GM21786 (cell line): ENCODE data around the gene FLNA.
A peak's percentile ranks its signal among the peaks of the same experiment; 100 is the strongest.
"Not testable (repeated sequence)": the region's sequence is repeated elsewhere in the genome, so short reads cannot be mapped to it uniquely, and the experiment has no call there.

Experiments
- ATAC-seq: cut with Tn5 transposase; IDR thresholded peaks from one replicate; pipeline ENCODE4 v1.9.1; 2021; ENCODE audit not compliant: unreplicated experiment

Gene FLNA, protein sequence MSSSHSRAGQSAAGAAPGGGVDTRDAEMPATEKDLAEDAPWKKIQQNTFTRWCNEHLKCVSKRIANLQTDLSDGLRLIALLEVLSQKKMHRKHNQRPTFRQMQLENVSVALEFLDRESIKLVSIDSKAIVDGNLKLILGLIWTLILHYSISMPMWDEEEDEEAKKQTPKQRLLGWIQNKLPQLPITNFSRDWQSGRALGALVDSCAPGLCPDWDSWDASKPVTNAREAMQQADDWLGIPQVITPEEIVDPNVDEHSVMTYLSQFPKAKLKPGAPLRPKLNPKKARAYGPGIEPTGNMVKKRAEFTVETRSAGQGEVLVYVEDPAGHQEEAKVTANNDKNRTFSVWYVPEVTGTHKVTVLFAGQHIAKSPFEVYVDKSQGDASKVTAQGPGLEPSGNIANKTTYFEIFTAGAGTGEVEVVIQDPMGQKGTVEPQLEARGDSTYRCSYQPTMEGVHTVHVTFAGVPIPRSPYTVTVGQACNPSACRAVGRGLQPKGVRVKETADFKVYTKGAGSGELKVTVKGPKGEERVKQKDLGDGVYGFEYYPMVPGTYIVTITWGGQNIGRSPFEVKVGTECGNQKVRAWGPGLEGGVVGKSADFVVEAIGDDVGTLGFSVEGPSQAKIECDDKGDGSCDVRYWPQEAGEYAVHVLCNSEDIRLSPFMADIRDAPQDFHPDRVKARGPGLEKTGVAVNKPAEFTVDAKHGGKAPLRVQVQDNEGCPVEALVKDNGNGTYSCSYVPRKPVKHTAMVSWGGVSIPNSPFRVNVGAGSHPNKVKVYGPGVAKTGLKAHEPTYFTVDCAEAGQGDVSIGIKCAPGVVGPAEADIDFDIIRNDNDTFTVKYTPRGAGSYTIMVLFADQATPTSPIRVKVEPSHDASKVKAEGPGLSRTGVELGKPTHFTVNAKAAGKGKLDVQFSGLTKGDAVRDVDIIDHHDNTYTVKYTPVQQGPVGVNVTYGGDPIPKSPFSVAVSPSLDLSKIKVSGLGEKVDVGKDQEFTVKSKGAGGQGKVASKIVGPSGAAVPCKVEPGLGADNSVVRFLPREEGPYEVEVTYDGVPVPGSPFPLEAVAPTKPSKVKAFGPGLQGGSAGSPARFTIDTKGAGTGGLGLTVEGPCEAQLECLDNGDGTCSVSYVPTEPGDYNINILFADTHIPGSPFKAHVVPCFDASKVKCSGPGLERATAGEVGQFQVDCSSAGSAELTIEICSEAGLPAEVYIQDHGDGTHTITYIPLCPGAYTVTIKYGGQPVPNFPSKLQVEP (N-terminal part only)

DNA sequence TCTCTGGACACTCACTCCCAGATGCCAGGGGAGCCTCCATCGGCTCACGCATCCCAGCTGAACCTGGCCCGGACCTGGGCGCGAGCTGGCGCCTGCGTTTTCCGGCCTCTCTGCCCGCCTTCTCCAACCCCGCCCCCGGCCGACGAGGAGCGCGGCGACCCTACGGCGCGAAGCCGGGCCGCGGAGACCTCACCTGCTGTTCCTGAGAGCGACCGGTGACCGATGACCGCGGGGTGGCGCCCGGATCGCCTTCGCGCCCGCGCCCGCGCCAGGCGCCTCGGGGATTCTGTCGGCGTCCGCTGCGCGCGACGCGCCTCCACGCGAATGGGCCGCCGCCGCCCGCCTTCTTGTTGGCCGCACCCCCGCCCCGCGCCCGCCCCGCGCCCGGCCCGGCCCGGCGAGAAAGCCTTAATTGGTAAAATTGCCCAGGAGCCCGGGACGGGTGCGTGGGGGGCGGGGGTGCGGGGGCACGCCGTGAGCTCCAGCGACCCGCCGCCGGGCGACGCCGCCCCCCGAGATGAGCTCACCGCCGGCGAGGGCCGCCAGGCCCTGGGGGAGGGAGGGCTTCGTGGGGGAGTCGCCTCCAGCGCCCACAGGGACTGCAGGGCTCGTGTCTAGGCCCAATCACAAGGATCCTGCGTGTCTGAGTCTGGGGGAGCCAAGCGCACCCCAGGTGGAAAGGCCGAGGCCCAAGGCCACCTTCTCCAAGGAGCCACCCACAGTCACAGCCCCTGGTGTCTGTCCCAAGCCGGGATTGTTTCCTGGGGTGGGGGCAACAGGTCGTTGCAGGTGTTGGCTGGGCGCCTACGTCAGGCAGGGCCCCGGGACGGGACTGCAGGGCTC lies at the start of gene FLNA:
Gene FLNA (minus strand): TSS at position 322 of the 843 bp plus-strand sequence. CDS start 3,389 bp downstream, outside the sequence.
- ATAC-seq, result no peak

DNA sequence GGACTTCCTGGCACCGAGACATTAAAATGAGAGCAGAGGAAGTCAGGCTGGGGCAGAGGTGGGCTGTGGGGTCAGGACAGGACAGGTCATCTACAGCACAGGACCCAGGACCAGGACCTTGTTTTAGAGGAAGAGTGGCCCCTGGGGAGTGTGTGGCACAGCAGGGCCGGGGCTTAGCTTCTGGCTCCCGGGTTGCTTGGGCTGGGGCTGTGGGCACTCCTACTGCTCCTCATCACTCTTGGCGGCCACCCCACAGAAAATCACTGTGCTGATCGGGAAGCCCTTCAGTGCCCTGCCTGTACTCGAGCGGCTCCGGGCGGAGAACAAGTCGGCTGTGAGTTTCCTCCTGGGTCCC lies 45.9 kb upstream of the FLNA start:
- ATAC-seq, result no peak

DNA sequence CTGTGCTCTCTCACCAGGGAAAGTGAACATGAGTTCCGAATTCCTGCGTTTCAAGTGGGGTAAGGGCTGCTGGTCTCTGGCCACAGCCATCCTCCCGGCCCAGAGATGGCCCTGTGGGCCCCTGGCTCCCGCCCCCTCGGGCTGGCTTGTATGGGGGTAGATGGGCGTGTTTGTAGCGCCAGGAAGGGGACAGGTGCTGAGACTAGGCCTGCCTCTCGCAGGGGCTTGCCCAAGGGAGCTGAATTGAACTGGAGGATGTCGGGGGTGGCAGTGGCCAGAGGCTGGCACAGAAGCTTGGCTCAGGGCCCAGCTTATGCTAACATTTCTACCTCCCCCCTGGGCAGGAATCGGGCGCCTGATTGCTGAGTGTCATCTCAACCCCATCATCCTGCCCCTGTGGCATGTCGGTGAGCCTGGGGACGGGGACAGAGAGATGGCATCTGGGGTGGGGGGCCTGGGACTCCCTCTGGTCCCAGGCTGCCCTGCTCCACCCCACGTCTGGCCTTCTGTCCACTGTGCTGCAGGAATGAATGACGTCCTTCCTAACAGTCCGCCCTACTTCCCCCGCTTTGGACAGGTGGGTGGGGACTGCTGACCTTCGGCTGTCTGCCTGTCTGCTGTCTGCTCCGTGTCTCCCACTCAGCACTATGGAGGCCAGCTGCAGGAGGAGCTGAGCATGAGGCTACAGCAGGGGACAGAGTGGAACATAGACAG lies 45.4 kb upstream of the FLNA start:
- ATAC-seq, result no peak

DNA sequence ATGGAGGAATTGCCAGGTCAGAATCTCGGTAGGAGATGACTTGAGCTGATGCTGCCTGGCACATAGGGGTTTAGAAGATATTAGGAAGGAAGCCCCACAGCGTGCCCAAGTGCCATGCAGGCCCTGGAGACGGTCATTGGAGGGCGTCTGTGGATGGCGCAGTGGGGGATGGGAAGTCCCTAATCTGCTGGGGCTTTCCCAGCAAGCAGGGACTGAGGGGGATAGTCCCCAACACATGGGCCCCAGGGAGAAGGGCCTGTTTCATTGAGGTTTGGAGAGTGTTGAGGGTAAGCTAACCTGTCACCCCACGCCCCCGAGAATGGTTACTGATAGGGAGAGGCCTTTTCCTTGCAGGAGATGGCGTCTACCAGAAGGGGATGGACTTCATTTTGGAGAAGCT lies 44.8 kb upstream of the FLNA start:
- ATAC-seq, result no peak

DNA sequence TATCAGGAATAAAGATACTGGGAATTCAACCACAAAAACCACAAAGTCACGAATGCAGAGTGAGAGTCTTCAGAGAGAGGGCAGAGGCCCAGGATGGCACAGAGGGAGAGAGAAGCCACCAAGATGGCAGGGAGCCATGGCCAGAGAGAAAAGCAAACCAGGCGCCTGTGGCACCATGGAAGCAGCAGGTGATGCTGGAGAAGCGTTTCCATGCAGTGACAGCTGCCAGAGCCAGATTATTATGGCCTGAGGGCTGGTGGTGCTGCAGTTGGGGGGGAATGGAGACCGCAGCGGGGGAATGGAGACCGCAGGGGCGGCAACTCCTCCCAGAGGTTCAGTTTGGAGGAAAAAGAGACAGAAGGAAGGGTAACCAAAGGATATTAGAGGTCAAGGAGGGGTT lies 42.7 kb upstream of the FLNA start:
- ATAC-seq, result no peak

DNA sequence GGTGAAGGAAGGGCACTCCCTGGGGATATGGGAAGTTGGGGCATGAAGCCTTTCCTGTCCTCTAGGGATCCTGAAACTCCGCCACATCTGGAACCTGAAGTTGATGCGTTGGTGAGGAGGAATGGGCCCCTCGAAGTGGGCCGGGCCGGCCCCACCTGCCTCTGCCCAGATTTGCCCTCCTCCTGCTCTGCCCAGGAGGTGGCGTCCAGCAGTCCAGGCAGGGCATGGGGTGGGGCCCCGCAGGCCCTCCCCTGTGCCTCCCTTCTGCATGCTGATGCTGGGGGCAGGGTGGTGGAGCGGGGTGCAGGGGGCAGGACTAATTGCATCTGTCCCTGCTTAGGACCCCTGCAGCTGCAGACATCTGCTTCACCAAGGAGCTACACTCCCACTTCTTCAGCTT lies 38.7 kb upstream of the FLNA start:
- no peak for ATAC-seq

DNA sequence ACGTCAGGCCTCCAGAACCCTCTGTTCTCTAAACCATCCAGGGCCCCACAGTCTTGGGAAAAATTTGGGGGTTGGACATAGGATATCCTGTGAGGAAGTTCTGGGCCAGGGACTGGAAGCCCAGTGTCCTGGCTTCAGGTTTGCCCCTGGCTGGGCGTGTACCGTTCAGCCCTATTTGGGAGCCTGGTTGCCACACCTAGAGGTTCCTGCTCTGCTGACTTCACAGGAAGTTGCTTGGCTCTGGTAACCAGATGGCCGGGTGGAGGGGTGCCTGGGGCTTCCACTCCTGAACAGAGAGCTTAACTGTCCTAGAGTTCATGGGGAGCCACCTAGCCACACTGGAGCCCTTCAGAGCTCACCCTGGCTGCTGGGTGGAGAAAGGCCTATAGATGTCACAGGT lies 38.0 kb upstream of the FLNA start:
- no peak for ATAC-seq

DNA sequence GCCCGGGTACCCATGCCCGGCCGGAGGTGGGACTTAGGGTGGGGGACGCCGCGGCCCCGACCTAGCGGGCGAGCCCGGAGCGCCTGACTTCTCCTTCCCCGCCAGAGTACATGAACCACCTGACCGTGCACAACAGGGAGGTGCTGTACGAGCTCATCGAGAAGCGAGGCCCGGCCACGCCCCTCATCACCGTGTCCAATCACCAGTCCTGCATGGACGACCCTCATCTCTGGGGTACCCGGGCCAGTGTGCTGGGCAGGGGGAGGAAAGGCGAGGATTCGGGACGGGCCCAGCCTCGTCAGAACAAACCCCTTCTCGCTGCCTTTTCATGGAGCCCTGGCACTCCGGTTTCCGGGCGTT lies 37.5 kb upstream of the FLNA start:
- peak; percentile 60 for ATAC-seq

DNA sequence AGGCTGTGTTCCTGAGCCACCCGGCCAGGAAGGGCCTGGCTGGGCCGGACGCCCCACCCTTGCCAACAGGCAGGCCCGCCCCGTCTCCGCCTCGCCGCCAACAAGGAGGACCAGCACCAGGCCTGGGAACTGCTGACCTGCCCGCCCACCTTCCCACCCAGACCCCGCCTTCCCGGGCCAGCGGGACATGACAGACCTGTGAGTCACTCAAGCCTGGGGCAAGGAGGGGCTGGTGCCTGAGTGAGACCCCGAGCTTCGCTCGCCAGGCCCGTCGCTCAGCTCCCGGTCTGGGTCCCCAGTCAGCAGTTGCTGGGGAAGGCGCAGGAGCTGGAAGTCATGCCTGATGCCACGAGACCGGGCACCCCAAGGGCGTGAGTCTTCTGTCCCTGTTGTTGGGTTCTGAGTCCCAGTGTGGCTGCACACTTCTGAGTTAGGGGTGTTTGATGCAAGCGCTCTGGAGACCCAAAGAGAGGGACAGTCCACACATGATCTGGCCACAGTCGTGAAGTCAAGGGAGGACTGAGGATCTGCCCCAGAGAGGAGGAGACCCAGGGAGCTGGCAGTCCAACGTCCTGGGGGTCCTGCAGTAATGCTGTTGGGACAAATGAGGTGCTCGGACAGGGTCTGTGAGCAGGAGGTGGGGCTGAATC lies 34.9 kb upstream of the FLNA start, which contains the start of gene DNASE1L1:
Gene DNASE1L1 (minus strand): TSS at position 33 of the 650 bp plus-strand sequence. CDS start 3,686 bp downstream, outside the sequence.
- peak; percentile 56 for ATAC-seq

DNA sequence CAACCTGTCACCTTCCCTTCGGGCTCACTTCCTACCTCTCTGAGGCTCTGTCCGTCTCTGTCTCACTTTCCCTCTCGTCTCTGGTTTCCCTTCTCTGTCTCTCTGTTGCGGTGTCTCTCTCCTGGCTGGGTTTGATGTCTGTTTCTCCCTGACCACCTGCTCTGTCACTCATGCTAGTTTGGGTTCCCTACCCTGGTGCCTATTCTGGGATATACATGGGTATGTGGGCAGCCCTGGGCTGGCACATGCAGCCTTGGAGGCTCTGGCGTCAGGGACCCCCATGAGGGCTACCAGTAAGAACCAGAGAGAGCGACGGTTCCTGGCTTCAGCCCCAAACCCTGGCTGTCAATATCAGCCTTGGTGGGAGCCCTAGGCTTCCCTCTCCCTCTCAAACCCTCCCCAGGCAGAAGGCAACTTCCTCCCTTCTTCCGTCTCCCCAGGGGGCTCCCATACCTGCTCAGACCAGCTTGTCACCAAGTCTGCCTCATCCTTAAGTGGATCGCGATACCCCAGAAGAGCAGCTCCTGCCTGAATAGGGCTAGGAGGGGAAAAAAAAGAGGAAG lies 34.3 kb upstream of the FLNA start:
- peak; percentile 19 for ATAC-seq

DNA sequence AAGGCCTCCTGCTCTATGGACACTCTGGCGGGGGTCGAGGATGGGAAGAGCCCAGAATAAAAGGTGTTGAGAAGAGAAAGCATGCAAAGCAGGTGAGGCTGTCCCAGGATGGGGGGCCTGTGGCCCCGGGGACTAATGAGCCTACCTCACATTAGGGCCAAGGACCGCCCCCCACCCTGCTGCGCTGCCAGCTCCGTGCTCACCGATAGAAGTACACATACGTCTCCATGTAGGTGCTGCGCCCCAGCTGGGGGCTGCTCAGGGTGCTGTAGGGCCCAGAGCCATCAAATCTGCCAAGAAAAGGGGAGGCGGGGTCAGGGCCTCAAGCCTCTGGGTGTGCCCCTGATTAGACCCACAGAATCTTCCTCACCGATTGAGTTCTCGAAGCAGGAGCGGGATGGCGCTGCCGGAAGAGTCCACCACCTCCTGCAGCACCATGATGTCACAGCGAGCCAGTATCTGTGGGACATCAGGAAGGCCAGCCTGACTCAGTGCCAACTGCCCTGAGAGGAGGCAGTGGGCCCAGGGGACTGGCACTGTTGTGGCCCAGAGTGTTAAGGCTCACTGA lies 30.3 kb upstream of the FLNA start:
- ATAC-seq, result no peak

DNA sequence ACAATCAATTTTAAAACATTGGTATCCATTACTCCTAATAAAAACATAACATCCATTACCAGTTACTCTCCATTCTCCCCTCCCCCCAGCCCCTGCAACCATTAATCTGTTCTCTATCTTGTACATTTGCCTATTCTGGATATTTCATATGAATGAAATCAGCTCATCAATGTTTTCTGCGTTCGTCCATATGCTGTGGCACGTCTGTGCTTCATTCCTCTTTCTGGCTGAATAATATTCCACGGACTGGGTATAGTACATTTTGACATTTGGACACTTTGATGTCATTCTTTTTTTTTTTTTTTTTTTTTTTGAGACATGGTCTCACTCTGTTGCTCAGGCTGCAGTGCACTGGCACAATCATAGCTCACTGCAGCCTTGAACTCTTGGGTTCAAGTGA lies 29.4 kb upstream of the FLNA start:
- ATAC-seq, result no peak

DNA sequence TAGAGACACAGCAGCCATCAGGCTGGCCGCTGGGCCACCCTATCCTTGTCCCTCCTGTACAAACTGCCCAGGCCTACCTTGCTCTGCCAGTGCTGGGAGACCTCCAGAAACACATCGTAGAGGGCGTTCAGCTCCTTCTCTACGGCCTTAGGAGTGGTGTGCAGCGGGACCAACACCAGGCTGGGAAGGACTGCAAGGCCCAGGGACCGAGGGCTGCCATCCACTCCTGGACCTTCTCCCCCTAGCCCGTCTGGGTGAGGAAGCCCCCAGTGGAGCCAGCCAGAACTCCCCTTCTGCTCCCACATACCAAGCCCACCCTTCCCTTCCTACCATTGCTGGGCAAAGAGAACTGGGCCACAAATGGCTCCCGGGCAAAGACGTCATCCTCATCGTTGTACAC lies 28.8 kb upstream of the FLNA start:
- no peak for ATAC-seq

DNA sequence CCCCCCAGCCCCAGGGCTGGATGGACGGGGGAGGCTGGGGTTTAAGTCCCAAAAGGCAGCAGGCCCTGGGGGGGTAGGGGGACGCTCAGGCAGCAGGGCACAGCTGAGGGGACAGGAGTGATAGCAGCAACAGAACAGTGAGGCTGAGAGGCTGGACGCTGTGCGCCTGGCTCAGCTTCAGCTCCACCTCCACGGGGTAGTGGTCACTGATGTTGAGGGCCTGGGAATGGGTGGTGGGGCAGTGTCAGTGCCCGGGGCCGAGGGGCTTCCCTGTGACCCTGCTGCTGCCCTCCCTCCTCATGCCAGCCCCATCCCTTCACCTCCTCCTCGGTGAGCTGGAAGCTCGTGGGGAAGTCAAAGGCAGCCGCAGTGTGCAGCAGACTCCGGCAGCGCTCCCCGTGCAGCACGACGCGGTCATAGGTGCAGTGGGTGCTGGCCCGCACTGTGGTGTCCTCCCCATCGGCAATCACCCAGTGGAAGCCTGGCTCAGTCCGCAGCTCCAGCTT lies 28.2 kb upstream of the FLNA start:
- no peak for ATAC-seq

DNA sequence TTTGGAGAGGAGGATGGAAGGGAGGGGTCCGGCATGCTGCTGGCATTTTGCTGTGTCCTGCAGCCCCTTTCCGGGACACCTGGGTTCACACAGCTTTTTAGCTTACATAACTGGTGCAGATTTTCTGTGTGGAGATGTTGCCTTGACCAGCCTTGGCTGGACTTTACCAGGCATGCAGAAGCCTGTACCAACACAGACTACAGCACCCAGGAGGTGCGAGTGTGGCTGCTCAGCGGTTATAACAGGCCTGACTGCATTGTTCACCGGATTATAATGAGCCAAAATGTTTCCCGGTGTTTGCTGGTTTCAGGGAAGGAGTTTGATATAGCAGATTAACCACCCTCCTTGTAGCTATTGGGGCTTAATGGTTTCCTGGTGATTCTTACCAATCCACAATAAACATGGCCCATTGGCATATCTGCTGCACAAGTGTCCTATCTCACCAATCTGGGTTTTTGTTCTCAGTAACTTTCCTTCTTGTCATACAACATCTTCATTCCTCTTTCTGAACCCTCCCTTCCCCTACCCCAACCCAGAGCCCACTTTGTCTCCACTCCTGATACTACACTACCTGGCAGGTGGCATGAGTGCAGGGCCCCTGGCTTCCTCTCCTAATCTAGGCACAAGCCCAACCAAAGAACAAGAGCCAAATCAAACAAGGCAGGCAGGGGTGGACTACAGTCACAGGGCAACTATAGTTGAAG lies 27.6 kb upstream of the FLNA start:
- no peak for ATAC-seq

DNA sequence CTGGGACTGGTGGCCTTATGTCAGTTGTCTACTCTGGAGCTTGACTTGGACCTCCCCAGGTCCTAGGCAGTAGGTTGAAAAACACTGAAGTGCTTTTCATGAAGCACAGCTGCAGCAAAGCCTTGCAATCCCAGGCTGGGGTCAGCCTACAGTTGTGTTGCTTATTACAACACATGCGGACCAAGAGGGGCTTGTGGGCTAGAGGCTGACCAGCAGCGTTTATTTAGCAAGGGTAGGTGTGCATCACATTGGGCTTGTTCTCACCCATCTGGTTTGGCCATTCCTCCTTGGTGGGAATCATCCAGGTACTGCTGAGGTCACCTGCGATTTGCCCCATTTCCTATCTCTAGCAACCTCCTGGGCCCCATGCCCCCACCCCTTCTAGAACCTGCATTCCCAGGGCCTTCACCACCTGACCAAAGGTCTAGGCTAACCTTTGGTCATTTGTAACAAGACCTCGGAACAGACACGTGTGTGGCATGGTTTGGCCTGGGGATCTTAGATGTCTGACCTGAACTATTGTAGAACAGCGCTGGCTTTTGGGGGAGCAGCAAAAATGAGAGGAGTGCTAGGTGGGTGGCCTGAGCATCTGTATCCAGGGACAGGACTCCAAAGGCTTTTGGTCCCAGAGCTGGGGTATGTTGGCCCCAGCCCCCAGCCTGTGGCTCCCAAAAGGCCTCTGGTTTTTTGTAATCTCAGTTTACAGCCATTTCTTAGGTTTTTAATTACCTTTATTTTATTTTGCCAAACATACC lies 26.8 kb upstream of the FLNA start:
- ATAC-seq, result no peak

DNA sequence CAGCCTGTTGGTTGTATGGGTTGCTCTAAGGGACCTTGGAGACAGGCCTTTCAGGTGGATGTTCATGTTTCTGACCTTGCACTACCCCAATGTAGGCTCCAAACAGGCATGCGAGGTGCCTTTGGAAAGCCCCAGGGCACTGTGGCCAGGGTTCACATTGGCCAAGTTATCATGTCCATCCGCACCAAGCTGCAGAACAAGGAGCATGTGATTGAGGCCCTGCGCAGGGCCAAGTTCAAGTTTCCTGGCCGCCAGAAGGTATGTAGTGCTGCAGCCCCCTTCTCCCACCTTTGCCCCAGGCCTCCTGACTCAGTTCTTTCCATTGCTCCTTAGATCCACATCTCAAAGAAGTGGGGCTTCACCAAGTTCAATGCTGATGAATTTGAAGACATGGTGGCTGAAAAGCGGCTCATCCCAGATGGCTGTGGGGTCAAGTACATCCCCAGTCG lies 26.0 kb upstream of the FLNA start:
- ATAC-seq, result not testable (repeated sequence)
